ENCODE data around the gene CD99. TPM values are rescaled to one million over a fixed set of nuclear protein-coding genes. Genes with fewer than 3 reads are reported as not detected.

The CD99 gene
- total and polyA plus RNA-seq, 2 donors (not counting 3 experiments of a cell fraction or from before 2014, with no cell fraction given): 364 to 654 TPM

- peaks cover 19 to 23% of the 10 kb centered on the region in 2 experiments for H3K36me3 ChIP-seq (ENCODE audit: control insufficient read depth in 2 of 2, extremely low read depth in 1 of 2, insufficient read depth in 2 of 2, low read length in 2 of 2)
- intact Hi-C loops (cut with micrococcal nuclease) (no loop called here), dilution Hi-C loops (cut with MboI; ENCODE audit: extremely low pct_ligation_motif_present, low sequenced_read_pairs) (no loop called here)
- DNase-seq (ENCODE audit: low read depth, low spot score) (no peak), FAIRE-seq (no peak)
- no peaks in the 10 kb centered on the region for H3K9me3 ChIP-seq (replicated peaks; ENCODE audit: control insufficient read depth, insufficient read depth, low read length)
- peaks cover 46% of the 10 kb centered on the region for H3K79me2 ChIP-seq (ENCODE audit: control insufficient read depth, insufficient read depth, low read length)
- TF ChIP-seq JUN (IDR thresholded peaks at IDR 0.05; ENCODE audit: borderline replicate concordance, insufficient read depth, insufficient read length, low read depth): no peak
- TF ChIP-seq MYC (IDR thresholded peaks at IDR 0.05; ENCODE audit: low read depth, low read length): no peak
- TF ChIP-seq GATA2 (IDR thresholded peaks at IDR 0.05; ENCODE audit: insufficient read depth, insufficient read length, low read depth, low read length): no peak
- TF ChIP-seq FOS (IDR thresholded peaks at IDR 0.05; ENCODE audit: borderline replicate concordance, insufficient read depth, low read length): no peak
- no peak for TF ChIP-seq EZH2 (IDR thresholded peaks at IDR 0.05; ENCODE audit: borderline replicate concordance, low read depth, low read length, severe bottlenecking)
- TF ChIP-seq POLR2A (IDR thresholded peaks at IDR 0.05; ENCODE audit: low read depth, low read length): no peak
- TF ChIP-seq CTCF (IDR thresholded peaks at IDR 0.05; ENCODE audit: extremely low read depth in 1 of 2, insufficient read depth in 1 of 2, low read depth in 1 of 2, low read length in 2 of 2): no peak
- TF ChIP-seq POLR2AphosphoS5 (IDR thresholded peaks at IDR 0.05; ENCODE audit: insufficient read depth, low read depth, low read length): no peak
- TF ChIP-seq, protein P1, sequence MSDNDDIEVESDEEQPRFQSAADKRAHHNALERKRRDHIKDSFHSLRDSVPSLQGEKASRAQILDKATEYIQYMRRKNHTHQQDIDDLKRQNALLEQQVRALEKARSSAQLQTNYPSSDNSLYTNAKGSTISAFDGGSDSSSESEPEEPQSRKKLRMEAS (IDR thresholded peaks at IDR 0.05; ENCODE audit: insufficient read depth, insufficient read length): no peak
- peaks cover 7% of the 10 kb centered on the region for H3K4me1 ChIP-seq (ENCODE audit: control insufficient read depth, extremely low read depth, insufficient read depth, low read length)
- H3K9me1 ChIP-seq (replicated peaks; ENCODE audit: control insufficient read depth, extremely low read depth, insufficient read depth, low read length): no peaks in the 10 kb centered on the region
- no peak overlapping the region for H2AFZ ChIP-seq (ENCODE audit: low read depth, low read length)
- no peak overlapping the region for H3K9ac ChIP-seq (replicated peaks; ENCODE audit: extremely low read depth, insufficient read depth, low read length)
- no TSS peak for BruUV-seq (replicated peaks)
- CTCF ChIA-PET: no interaction called here
- POLR2A ChIA-PET: no interaction called here
- H3K27ac ChIP-seq (ENCODE audit: insufficient read depth, low read depth, low read length): no peak overlapping the region
- H3K4me3 ChIP-seq (replicated peaks in 1 of 3; ENCODE audit: insufficient read depth in 1 of 3, low read depth in 1 of 3, low read length in 3 of 3): no peak overlapping the region
- no peak overlapping the region for H3K4me2 ChIP-seq (ENCODE audit: insufficient read depth, low read length)
- no peaks in the 10 kb centered on the region for H3K27me3 ChIP-seq (ENCODE audit: control insufficient read depth in 2 of 2, insufficient read depth in 2 of 2, low read length in 2 of 2)
- no peaks in the 10 kb centered on the region for H4K20me1 ChIP-seq (replicated peaks; ENCODE audit: control insufficient read depth, extremely low read depth, insufficient read depth, low read length)
These were observed 24.0 kb downstream of the CD99 start for GRCh38 chrX:2715066-2715600.

All from endothelial cell of umbilical vein (primary cell).